Anterior cingulate cortex (tissue), 58 donors: ENCODE data around the gene HNRNPF.

Experiments
- DNase-seq, 58 donors: peaks; one replicate each; lab custom pipeline; 2025; lab: John Stamatoyannopoulos, UW

Gene HNRNPF

GRCh38 chr10:43384252-43385221 is 24.4 kb downstream of the HNRNPF start:
- DNase-seq: no peak

GRCh38 chr10:43383204-43383971 is 25.6 kb downstream of the HNRNPF start:
- no peak for DNase-seq

- DNase-seq: no peak
Measured at GRCh38 chr10:43380610-43381222, 28.3 kb downstream of the HNRNPF start.

GRCh38 chr10:43377424-43377883 is 31.5 kb downstream of the HNRNPF start:
- DNase-seq: no peak

GRCh38 chr10:43376828-43377423 is 32.1 kb downstream of the HNRNPF start:
- DNase-seq: no peak

- DNase-seq: no peak
Measured at GRCh38 chr10:43376046-43376635, 32.8 kb downstream of the HNRNPF start.

- no peak for DNase-seq
Measured at GRCh38 chr10:43375401-43376020, 33.5 kb downstream of the HNRNPF start.

GRCh38 chr10:43374194-43374593 is 34.8 kb downstream of the HNRNPF start:
- no peak for DNase-seq

GRCh38 chr10:43373461-43373860 is 35.5 kb downstream of the HNRNPF start:
- no peak for DNase-seq

GRCh38 chr10:43372765-43373361 is 36.1 kb downstream of the HNRNPF start:
- DNase-seq: peak in 50 of 58 donors; percentile 8 to 94 (median 70)

GRCh38 chr10:43371418-43371817 is 37.6 kb downstream of the HNRNPF start, which contains the start of gene FXYD4:
Gene FXYD4 (plus strand): TSS chr10:43371636. CDS start chr10:43373747, 2,111 bp downstream.
- DNase-seq: peak in 1 of 58 donors; percentile 16

- DNase-seq: no peak
Measured at GRCh38 chr10:43370671-43371215, 38.2 kb downstream of the HNRNPF start.

- no peak for DNase-seq
Measured at GRCh38 chr10:43369921-43370320, 39.1 kb downstream of the HNRNPF start.

- DNase-seq: no peak
Measured at GRCh38 chr10:43365001-43365400, 44.0 kb downstream of the HNRNPF start.

- DNase-seq: peak; percentile 56 to 97 (median 90)
Measured at GRCh38 chr10:43362191-43362839, 46.7 kb downstream of the HNRNPF start.

- DNase-seq: no peak
Measured at GRCh38 chr10:43361547-43362190, 47.3 kb downstream of the HNRNPF start.

GRCh38 chr10:43360086-43360485 is 48.9 kb downstream of the HNRNPF start:
- no peak for DNase-seq
